NCI-H2029 (cell line): ENCODE results near the gene ADAT1.
A peak's percentile ranks its signal among the peaks of the same experiment; 100 is the strongest.

Experiments
- DNase-seq: peaks from one replicate; lab custom pipeline; 2025; lab: John Stamatoyannopoulos, UW

The ADAT1 gene

DNA sequence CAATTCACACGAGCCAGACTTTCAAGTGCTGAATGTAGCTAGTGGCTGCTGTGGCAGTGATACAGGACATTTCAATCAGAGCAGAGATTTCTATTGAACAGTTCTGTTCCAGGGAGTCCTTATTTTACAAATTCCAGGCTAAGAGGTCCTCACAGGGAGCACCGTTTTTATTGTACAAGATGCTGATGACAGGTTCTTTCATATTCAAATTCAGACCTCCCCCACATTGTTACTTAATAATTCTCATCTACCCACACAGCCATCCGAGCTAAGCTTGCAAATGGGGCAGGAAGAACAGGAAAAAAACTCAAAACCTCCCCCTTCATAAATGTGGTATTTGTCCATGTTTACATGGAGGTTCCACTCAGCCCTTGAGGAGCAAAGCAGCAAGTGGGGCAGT lies 47.1 kb downstream of the ADAT1 start:
- no peak for DNase-seq

- DNase-seq: no peak
Measured at GRCh38 chr16:75573955-75574354, 49.1 kb downstream of the ADAT1 start.

DNA sequence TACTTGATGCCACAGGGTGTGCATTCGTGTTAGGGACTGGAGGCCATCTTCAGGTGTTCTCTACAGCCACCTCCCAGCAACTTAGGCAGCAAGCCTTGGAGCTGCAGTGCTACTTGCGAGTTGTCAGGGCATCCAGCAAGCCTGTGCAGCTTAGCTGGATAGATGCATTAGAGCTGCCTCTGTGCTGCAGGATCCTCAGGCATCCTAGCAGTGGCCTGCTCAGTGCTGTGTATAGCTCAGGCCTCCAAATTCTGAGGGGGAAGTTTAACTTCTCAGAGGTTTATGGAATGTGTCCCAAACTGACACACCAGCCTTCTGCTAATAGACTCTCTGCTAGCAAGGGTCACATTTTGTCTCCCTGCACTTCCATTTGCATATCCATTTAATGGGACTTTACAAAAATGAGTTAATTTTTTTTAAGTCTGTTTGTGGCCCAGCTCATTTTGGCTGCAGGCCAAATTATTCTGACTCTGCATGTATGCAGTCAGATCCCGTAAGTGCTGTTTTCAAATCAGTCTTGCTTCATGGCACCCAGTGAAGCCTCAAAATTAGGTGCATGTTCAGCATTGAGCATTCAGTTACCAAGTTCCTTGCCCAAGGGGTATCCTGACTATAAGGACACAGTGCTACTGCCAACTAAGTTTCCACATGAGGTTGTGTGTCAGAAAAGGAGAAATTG lies 50.1 kb downstream of the ADAT1 start:
- no peak for DNase-seq

DNA sequence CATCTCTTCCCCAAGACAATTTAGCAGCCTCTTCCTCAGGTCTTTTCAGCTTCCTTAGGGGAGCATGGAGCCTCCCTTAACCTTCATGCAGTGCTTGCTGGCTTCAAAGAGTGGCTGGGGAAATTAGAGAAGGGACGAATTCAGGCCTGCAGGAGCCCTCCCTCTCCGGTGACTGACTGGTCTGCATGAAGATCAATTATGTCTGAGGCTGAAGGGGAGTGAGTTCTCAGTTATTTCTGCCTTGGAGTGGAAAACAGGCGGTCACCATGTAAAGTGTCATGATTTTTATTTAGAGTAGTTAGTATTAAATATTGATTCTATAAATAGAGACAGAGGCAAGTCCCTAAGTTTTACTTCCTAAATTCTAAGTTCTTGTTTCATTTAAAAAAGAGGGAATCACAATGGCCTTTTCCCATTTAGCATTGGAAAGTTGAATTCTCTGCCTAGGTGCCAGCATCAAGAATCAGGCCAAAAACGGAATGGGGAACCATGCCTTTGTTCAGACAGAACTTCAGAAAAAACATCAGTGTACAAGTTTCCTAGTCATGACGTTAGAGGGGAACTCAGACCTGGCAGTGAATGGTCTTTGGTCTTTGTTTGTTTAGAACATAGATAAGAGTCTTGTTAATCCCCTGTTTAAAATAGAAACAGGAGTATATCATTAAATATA lies 52.5 kb downstream of the ADAT1 start:
- no peak for DNase-seq

DNA sequence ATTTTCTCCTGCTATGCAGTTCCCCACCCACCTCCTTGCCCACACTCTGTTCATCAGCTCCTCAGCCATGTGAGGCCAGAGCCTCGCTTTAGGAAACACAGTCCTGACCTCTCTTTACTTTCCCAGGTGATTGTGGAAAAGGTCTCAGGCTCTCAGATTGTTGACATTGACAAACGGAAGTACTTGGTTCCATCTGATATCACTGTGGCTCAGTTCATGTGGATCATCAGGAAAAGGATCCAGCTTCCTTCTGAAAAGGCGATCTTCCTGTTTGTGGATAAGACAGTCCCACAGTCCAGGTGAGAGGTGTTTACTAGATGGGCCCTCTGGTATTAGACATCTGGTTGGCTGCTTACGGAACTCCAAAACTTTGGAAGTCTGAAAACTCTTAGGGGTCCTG lies 55.2 kb downstream of the ADAT1 start:
- DNase-seq: no peak

- no peak for DNase-seq
Measured at GRCh38 chr16:75566758-75567255, 56.3 kb downstream of the ADAT1 start.

GRCh38 chr16:75566040-75566757 lies 56.9 kb downstream of the ADAT1 start, which contains the start of gene GABARAPL2:
Gene GABARAPL2 (plus strand): TSS chr16:75566379. CDS start chr16:75566487, 108 bp downstream.
- peak; percentile 45 for DNase-seq

DNA sequence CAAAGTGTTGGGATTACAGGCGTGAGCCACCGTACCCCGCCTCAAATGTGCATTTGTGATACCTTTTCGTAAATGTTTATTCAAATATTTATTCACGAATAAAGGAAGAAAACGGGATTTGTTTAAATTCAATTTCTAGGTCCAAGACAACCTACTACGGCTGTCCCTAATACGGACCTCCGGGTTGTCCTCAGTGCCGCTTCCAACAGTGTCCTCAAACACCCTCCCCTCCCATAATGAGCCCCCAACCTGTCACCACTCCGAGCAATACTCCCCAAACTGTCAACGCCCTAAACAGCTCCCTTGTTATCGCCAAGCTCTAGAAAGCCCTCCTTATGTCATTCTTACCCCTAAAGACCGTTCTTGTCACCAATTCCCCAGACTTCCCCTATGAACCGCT lies 57.4 kb downstream of the ADAT1 start:
- DNase-seq: no peak

DNA sequence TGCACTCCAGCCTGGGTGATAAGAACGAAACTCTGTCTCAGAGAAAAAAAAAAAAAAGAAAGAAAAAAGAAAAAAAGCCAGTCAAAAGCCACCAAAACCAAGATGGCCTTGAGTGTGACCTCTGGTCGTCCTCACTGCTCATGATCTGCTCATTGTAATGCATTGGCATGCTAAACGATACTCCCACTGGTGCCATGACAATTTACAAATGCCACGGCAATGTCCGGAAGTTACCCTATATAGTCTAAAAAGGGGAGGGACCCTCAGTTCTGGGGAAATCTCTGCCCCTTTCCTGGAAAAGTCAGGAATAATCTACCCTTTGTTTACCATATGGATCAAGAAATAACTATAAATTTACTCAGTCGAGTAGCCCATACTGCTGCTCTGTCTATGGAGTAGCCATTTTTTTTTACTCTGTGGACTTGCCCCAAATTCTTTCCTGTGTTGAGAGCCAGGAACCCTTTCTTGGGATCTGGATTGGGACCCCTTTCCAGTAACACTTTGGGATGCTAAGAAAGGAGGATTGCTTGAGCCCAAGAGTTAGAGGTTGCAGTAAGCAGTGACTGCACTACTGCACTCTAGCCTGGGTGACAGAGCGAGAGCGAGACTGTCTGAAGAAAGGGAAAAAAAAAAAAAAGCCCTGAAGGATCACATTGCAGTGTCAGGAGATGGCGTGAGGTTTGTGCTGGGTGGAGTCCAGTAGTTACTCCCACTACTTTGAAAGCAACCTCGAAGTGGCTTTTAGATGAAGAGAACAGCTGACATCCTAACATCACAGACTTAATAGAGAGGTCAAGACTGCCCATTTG lies 63.3 kb downstream of the ADAT1 start:
- no peak for DNase-seq

GRCh38 chr16:75558846-75559401 lies 64.2 kb downstream of the ADAT1 start:
- no peak for DNase-seq

- DNase-seq: no peak
Measured at GRCh38 chr16:75556431-75556950, 66.6 kb downstream of the ADAT1 start.

- peak; percentile 69 for DNase-seq
Measured at GRCh38 chr16:75555707-75556430, 67.2 kb downstream of the ADAT1 start, which contains the start of gene TMEM231. Gene TMEM231 (minus strand): TSS chr16:75556252. CDS start chr16:75556209, 43 bp downstream.

GRCh38 chr16:75555213-75555706 lies 67.8 kb downstream of the ADAT1 start:
- DNase-seq: no peak

- no peak for DNase-seq
Measured at GRCh38 chr16:75552951-75553350, 70.1 kb downstream of the ADAT1 start.

DNA sequence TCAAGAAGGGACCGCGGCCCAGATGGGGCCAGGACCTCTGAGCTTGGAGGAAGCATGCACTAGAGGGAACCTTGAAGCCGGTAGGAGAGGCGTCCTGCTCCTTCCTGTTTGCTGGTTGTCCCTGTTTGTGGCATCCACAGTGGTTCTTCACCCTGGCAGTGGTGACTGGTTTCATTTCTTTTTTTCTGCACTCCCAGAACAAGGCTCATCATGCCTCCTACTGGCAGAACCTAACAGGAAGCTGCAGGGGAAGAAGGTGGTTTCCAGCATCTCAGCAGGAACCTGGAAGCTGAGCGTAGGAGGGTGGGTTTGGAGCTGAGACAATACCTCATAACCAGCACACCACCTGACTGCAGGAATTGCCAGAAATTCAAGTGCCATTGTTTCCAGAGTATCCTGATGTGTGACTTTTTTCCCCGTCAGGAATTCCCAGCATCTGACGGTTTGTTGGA lies 72.8 kb downstream of the ADAT1 start:
- DNase-seq: no peak
